Measurements from ENCODE around the gene COL5A1.
"Not testable (repeated sequence)": the region's sequence is repeated elsewhere in the genome, so short reads cannot be mapped to it uniquely, and the experiment has no call there.

The COL5A1 gene

DNA sequence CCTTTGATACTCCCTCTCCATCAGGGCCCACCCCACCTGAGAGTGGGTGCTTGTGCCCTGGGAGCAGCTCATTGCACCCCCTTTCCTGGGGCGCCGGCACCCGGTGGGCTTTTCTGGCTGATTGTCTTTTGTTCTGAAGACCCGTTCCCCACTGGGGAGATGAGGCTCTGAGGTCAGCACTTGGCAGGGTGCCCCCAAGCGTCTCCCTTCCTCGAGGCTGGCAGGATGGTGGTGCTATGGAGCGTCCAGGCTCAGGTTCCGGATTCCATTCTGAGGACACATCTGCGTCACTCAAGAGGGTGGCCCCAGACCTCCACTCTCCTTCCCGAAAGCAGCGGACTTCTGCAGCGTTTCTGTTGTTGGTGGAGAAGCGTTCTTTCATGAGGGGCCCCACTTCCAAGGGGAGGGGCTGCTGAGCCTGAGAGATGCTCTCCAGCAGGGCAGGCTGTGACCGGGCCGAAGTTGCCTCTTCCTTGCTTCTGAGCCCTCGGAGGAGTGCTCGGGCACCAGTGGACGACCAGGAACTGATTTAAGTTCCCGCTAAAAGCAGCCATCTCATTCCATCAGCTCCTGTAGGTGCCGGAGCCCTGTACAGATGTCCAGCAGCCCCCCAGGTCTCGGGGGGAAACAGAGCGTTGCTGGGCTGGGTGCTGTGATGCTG is 42.2 kb downstream of the COL5A1 start:
- Histone ChIP-seq H3K9ac (ENCODE audit: low read depth, low read length) (no peak overlapping the region), H3K36me3 (ENCODE audit: insufficient read depth, low read length) (no peaks in the 10 kb centered on the region), H3K9me3 (ENCODE audit: control insufficient read depth, insufficient read depth, low read length) (no peaks in the 10 kb centered on the region), H3K4me1 (ENCODE audit: insufficient read depth, low read length) (peaks cover 5% of the 10 kb centered on the region; the same call in 1 of the 2 replicates)

DNA sequence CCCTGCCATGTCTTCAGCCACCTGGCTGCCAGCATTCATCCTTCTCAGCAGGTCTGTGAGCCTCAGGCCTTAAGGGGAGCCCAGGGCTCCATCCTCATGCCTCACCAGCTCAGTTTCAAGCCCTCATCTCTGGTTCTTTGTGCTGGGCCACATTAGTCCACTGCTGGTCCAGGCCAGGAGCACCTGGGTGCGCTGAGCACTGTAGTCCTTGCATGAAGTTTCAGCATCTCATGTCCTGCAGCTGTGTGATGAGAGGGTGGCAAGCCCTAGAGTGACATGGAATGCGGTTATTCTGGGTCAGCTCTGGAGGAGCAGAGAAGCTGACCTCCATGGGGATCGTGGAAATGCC is 42.7 kb downstream of the COL5A1 start:
- no peaks in the 10 kb centered on the region for H3K36me3 ChIP-seq (ENCODE audit: insufficient read depth, low read length)
- H3K9me3 ChIP-seq (ENCODE audit: control insufficient read depth, insufficient read depth, low read length): no peaks in the 10 kb centered on the region
- H3K9ac ChIP-seq (ENCODE audit: low read depth, low read length): no peak overlapping the region
- peaks cover 3% of the 10 kb centered on the region; the same call in 1 of the 2 replicates for H3K4me1 ChIP-seq (ENCODE audit: insufficient read depth, low read length)

DNA sequence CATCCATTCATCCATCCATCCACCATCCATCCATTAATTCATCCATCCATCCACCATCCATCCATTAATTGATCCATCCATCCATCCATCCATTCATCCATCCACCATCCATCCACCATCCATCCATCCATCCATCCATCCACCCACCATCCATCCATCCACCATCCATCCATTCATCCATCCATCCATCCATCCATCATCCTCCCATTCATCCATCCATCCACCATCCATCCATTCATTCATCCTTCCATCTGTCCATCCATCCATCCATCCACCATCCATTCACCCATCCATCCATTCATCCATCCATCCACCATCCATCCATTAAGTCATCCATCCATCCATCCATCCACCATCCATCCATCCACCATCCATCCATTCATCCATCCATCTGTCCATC is 43.3 kb downstream of the COL5A1 start:
- not testable (repeated sequence) for H3K36me3 ChIP-seq (ENCODE audit: insufficient read depth, low read length); H3K9ac ChIP-seq (ENCODE audit: low read depth, low read length); H3K9me3 ChIP-seq (ENCODE audit: control insufficient read depth, insufficient read depth, low read length); H3K4me1 ChIP-seq (ENCODE audit: insufficient read depth, low read length)

DNA sequence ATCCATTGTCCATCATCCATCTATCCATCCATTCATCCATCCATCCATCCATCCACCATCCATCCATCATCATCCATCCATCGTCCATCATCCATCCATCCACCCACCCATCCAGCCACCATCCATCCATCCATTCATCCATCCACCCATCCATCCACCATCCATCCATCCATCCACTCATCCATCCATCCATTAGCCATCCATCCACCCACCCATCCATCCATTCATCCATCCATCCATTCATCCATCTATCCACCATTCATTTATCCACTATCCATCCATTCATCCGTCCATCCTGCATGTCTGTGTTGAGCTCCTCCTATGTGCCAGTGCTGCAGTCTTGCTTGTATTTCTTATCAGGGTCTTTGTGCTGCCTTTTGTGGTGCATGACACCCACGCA is 44.2 kb downstream of the COL5A1 start:
- H3K9ac ChIP-seq (ENCODE audit: low read depth, low read length): no peak overlapping the region
- no peaks in the 10 kb centered on the region; the same call in 1 of the 2 replicates for H3K4me1 ChIP-seq (ENCODE audit: insufficient read depth, low read length)
- H3K36me3 ChIP-seq (ENCODE audit: insufficient read depth, low read length): no peaks in the 10 kb centered on the region
- H3K9me3 ChIP-seq (ENCODE audit: control insufficient read depth, insufficient read depth, low read length): no peaks in the 10 kb centered on the region

DNA sequence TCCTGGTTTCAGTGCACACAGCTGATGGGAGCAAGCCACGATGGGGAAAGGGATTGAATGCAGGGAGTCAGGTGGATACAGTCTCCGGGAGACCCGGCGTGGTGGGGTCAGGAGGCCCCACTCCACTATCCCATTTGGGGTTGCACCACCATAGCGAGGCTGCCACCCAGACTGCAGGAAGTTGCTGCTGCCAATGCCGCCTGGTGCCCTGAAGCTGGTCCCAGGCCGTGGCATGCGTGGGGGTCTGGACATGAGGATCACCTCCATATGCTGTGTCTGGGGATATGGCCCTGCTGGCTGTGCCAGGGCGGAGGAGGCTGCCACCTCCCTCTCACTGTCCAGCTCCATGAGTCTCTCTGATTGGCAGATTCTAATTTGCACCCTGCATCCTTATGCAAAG is 45.3 kb downstream of the COL5A1 start:
- no peaks in the 10 kb centered on the region; the same call in 1 of the 2 replicates for H3K4me1 ChIP-seq (ENCODE audit: insufficient read depth, low read length)
- no peak overlapping the region for H3K9ac ChIP-seq (ENCODE audit: low read depth, low read length)
- no peaks in the 10 kb centered on the region for H3K9me3 ChIP-seq (ENCODE audit: control insufficient read depth, insufficient read depth, low read length)
- no peaks in the 10 kb centered on the region for H3K36me3 ChIP-seq (ENCODE audit: insufficient read depth, low read length)

DNA sequence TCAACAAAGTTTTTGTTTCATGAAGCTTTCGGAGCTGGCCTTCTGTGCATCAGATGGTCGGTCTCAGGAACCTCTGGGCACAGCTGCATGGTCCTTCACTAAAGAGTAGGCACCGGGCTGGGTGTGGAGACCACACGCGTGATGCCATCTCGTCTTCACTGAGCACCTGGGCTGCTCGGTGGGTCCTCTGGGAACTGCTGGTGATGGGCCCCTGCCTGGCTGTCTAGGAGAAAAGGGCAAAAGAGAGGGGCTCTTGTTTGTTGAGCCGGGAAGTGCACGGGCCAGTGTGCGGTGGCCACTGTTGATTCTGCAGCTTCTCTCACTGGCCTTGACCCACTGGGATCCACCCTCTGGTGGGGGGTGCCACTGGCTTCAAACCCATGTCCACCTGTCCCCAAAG is 46.0 kb downstream of the COL5A1 start:
- no peaks in the 10 kb centered on the region; the same call in 1 of the 2 replicates for H3K4me1 ChIP-seq (ENCODE audit: insufficient read depth, low read length)
- no peak overlapping the region for H3K9ac ChIP-seq (ENCODE audit: low read depth, low read length)
- H3K36me3 ChIP-seq (ENCODE audit: insufficient read depth, low read length): no peaks in the 10 kb centered on the region
- no peaks in the 10 kb centered on the region for H3K9me3 ChIP-seq (ENCODE audit: control insufficient read depth, insufficient read depth, low read length)

DNA sequence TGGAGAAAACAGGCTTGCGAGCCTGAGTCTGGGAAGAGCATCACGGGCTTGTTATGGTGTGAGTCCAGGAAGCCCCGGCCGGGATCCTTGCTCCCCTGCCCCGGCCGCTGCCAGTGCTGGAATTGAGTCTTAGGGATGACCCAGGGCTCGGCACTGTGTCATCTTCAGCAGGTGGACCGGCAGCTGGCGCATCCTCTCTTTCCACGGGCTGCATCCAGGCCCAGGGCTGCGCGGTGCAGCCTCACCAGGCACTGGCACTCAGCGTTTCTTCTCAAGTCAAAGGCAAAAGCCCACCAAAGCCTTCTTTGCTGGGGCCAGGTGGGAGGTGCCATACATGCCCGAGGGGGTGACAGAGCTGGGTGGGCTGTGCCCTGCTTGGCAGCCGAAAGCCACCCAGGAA is 46.6 kb downstream of the COL5A1 start:
- no peaks in the 10 kb centered on the region for H3K36me3 ChIP-seq (ENCODE audit: insufficient read depth, low read length)
- H3K9me3 ChIP-seq (ENCODE audit: control insufficient read depth, insufficient read depth, low read length): no peaks in the 10 kb centered on the region
- no peak overlapping the region for H3K9ac ChIP-seq (ENCODE audit: low read depth, low read length)
- H3K4me1 ChIP-seq (ENCODE audit: insufficient read depth, low read length): no peaks in the 10 kb centered on the region; the same call in 1 of the 2 replicates

DNA sequence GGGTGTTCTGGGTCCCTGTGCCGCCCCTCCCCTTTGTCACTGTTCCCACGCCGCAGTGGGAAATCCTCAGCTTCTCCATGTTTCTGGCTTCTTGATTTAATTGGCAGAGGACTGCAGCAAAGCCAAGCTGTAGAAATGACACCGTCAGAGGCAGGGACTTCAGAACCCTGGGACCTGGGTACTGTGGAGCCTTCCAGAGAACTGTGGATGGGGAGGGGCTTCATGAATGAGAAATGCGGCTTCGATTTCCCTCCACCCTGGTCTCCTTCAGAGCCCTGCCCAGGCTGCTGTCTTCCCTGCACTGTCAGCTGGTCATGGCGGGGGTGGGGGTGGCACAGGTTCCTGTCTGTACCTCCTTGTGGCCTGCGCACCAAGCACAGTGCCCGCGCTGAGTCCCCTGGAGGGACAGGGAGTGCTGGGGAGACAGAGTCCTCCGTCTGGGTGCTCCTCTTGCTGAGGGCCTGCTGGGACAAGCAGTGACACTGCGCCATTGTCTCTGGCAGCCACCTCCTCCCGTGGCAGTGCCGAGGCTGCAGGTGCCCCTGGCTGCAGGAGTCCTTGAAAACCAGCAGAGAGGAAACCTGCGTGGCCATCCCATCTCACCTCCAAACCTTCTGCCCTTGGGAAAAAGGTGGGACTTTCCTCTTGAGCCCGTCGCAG is 47.2 kb downstream of the COL5A1 start:
- no peak overlapping the region for H3K9ac ChIP-seq (ENCODE audit: low read depth, low read length)
- no peaks in the 10 kb centered on the region for H3K9me3 ChIP-seq (ENCODE audit: control insufficient read depth, insufficient read depth, low read length)
- H3K36me3 ChIP-seq (ENCODE audit: insufficient read depth, low read length): no peaks in the 10 kb centered on the region
- no peaks in the 10 kb centered on the region; the same call in 1 of the 2 replicates for H3K4me1 ChIP-seq (ENCODE audit: insufficient read depth, low read length)

DNA sequence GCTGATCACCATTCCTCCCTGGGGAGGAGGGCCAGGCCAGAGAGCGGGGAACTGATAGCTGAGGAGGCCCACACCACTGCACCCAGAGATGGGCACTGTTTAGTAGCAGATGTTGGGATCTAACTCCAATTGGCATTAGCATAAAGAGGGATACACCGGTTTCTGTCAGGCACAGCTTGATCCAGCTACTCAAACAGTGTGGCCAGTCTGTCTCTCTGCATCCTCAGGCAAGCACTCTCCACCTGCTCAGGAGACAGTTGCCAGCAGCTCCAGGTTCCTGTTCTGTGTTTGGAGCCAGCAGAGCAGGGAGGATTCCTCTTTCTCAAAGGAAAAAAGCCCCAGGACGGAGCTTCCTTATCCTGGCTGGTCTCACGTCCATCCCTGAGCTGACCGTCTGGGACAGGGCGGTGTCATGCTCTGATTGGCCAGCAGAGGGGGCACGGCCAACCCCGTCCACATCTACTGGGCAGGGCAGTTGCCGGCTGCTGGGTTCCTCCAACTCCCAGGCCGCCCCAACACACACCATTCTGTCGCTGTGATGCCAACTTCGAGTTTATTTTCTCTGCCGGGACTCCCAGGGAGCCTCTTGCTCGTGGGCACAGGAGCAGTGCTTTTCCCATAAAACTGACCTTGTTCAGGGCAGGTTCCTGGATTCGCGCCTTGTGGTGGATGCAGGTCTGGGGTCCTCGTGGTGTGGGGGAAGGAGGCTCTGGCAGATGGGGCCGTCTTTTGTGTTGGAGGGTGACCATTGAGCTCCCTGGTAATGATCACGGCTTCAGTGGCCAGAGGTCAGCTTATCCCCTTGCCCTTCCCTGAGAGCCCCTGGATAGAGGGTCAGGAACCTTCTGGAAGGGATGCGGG is 47.9 kb downstream of the COL5A1 start:
- H3K36me3 ChIP-seq (ENCODE audit: insufficient read depth, low read length): no peaks in the 10 kb centered on the region
- H3K9me3 ChIP-seq (ENCODE audit: control insufficient read depth, insufficient read depth, low read length): no peaks in the 10 kb centered on the region
- H3K9ac ChIP-seq (ENCODE audit: low read depth, low read length): no peak overlapping the region
- H3K4me1 ChIP-seq (ENCODE audit: insufficient read depth, low read length): no peaks in the 10 kb centered on the region; the same call in 1 of the 2 replicates

DNA sequence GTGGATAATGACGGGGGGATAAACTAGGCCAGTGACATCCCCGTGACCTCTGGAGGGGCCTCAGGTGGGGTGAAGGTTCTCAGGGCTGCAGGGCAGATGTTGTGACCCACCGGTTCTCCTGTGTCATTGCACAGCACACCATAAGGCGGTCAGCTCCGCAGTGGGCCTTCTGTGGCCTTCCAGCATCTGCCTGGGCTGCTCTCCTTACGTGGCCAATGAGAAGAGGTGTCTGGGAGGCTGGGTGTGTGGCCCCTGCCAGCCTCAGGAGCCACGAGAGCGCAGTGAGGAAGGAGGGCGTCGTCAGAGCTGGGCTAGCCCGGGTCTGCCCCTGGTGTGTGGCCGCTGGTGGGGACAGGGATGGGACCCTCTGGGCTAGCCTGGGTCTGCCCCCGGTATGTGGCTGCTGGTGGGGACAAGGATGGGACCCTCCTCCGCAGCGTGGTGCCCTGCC is 48.7 kb downstream of the COL5A1 start:
- Histone ChIP-seq H3K4me1 (ENCODE audit: insufficient read depth, low read length) (no peaks in the 10 kb centered on the region; the same call in 1 of the 2 replicates), H3K9ac (ENCODE audit: low read depth, low read length) (no peak overlapping the region), H3K36me3 (ENCODE audit: insufficient read depth, low read length) (no peaks in the 10 kb centered on the region), H3K9me3 (ENCODE audit: control insufficient read depth, insufficient read depth, low read length) (no peaks in the 10 kb centered on the region)

DNA sequence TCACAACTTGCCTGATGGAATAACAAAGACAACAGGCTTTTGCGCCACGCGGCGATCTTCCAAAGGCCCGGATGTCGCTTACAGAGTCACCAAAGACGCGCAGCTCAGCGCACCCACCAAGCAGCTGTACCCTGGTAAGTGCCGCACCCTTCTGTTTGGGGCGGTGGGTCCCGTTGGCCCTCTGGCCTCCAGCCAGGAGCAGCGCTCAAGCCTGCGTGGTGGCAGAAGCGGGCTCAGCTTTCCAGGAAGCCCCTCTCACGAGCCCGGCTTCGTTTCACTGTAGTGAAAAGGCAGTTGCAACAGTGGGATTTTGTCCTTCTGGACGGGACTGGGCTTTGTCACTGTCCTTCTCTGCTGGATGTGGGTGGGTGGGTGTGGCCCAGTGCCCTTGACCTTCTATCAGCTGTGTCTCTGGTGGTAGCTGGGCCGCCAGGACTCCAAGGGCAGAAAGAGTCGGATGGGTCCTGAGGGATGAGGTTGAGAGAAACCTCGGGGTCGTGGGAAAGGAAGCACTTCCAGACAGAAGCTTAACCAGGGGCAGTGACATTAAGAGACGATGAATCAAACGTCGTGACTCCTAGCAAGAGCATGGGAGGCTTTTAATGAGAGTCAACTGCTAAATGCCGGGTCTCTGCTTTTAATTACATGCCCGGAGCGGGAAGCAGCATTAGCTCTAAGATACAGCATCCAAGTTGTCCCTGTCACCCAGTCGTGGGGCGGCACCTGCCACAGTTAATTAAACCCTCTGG is 49.5 kb downstream of the COL5A1 start:
- H3K4me1 ChIP-seq (ENCODE audit: insufficient read depth, low read length): no peaks in the 10 kb centered on the region; the same call in 1 of the 2 replicates
- no peaks in the 10 kb centered on the region for H3K9me3 ChIP-seq (ENCODE audit: control insufficient read depth, insufficient read depth, low read length)
- H3K9ac ChIP-seq (ENCODE audit: low read depth, low read length): no peak overlapping the region
- H3K36me3 ChIP-seq (ENCODE audit: insufficient read depth, low read length): no peaks in the 10 kb centered on the region

DNA sequence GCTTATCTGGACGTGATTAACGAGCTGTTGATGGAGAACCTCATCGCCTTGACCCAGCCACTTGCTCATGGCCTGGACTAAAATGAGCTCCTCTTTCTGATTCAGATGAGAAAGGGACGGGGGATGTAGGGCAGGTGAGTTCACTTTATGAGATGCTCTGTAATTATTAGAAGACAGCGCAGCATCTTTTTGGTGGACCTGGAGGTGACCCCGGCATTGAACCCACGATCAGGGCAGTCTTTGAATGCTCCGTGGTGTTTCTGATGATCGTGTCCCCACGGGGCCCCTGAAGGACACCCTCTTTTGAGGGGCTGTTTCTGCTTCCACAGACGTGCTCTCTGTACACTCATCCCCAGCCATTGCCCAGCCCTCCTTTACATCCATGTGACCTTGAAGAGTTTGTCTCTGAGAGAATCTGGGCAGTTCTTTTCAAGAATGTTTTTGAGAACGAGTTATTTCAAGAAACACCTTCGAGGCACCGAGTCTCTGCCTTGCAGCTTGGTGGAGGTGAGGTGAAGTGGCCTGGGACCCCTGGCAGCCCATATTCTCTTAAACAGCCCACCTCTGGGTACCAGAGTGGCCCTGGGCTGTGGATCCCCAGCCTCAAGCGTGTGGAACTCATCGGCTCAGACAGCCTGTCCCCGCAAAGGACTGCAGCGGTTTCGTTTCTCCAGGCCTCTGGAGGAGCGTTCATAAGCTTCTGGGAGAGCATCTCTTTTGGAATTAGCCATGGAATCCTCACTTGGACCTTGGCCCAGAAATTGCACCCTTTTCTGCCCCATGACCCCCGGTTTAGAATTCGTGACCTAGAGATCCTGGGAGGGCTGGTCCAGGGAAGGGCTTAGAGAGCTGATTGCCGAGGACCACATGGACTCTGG is 50.3 kb downstream of the COL5A1 start:
- no peaks in the 10 kb centered on the region; the same call in 1 of the 2 replicates for H3K4me1 ChIP-seq (ENCODE audit: insufficient read depth, low read length)
- no peak overlapping the region for H3K9ac ChIP-seq (ENCODE audit: low read depth, low read length)
- H3K36me3 ChIP-seq (ENCODE audit: insufficient read depth, low read length): no peaks in the 10 kb centered on the region
- no peaks in the 10 kb centered on the region for H3K9me3 ChIP-seq (ENCODE audit: control insufficient read depth, insufficient read depth, low read length)

DNA sequence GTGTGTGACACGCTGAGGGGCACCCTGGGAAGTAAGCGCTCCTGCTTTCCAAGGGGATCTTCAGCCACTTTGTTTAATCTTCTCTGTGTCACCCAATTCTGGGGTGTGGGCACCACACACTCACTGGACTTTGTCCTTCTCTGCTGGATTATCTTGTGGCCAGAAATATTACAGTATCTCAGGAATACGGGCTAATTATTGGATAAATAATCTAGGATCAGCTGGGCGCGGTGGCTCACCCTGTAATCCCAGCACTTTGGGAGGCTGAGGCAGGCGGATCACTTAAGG is 50.9 kb downstream of the COL5A1 start:
- no peak overlapping the region for H3K9ac ChIP-seq (ENCODE audit: low read depth, low read length)
- no peaks in the 10 kb centered on the region for H3K9me3 ChIP-seq (ENCODE audit: control insufficient read depth, insufficient read depth, low read length)
- no peaks in the 10 kb centered on the region for H3K36me3 ChIP-seq (ENCODE audit: insufficient read depth, low read length)
- H3K4me1 ChIP-seq (ENCODE audit: insufficient read depth, low read length): no peaks in the 10 kb centered on the region; the same call in 1 of the 2 replicates
